ENCODE data around the gene SFRP5. TPM values are rescaled to one million over a fixed set of nuclear protein-coding genes. Genes with fewer than 3 reads are reported as not detected.
A peak's percentile ranks its signal among the peaks of the same experiment; 100 is the strongest.

Gene SFRP5
- total and polyA plus RNA-seq, 2 of the 4 experiments (the other 2 are of a cell fraction) = not detected

GRCh38 chr10:97780841-97781617, 9.2 kb upstream of the SFRP5 start:
- Histone ChIP-seq H2AFZ (replicated peaks; ENCODE audit: low read length, poor library complexity) (no peak overlapping the region), H4K8ac (ENCODE audit: low read depth in 2 of 2, low read length in 2 of 2) (no peak overlapping the region), H3K14ac (replicated peaks; ENCODE audit: low read depth, low read length) (no peak overlapping the region), H2BK5ac (ENCODE audit: low read depth, low read length, poor library complexity, severe bottlenecking) (no peak overlapping the region), H4K5ac (ENCODE audit: low read depth, low read length) (no peak overlapping the region), H2BK120ac (ENCODE audit: low read depth, low read length) (no peak overlapping the region), H3K9me3 (ENCODE audit: control insufficient read depth, insufficient read depth, low read length) (no peaks in the 10 kb centered on the region), H3K79me1 (ENCODE audit: low read depth in 1 of 2, low read length in 2 of 2) (no peaks in the 10 kb centered on the region), H3K36me3 (ENCODE audit: control insufficient read depth, insufficient read depth, low read length) (no peaks in the 10 kb centered on the region), H3K56ac (ENCODE audit: extremely low read depth, insufficient read depth, low read length) (no peak overlapping the region), H3K4ac (ENCODE audit: low read depth, low read length) (no peak overlapping the region), H3K4me2 (ENCODE audit: low read depth, low read length) (no peak overlapping the region), H4K91ac (ENCODE audit: insufficient read depth, low read depth, low read length) (no peak overlapping the region), H3K9me1 (ENCODE audit: insufficient read depth, low read length) (no peaks in the 10 kb centered on the region), H2AK9ac (replicated peaks; ENCODE audit: low read depth, low read length, poor library complexity) (no peak overlapping the region), H2AK5ac (ENCODE audit: low read depth, low read length) (no peak overlapping the region), H3K18ac (ENCODE audit: low read depth, low read length) (no peak overlapping the region), H3K4me1 (ENCODE audit: control insufficient read depth, insufficient read depth, low read length) (no peaks in the 10 kb centered on the region), H2BK20ac (ENCODE audit: low read depth, low read length) (no peak overlapping the region), H3K4me3 (ENCODE audit: insufficient read depth, low read depth, low read length) (no peak overlapping the region), H3K23ac (ENCODE audit: low read depth, low read length) (no peak overlapping the region), H4K20me1 (ENCODE audit: insufficient read depth, low read length) (no peaks in the 10 kb centered on the region), H3K9ac (ENCODE audit: low read depth, low read length) (no peak overlapping the region), H2BK15ac (ENCODE audit: low read depth, low read length) (no peak overlapping the region), H3K27ac (ENCODE audit: insufficient read depth, low read length) (no peak overlapping the region), H3K27me3 (ENCODE audit: control insufficient read depth, insufficient read depth, low read length) (peaks cover 48% of the 10 kb centered on the region)
- dilution Hi-C loops (cut with HindIII; ENCODE audit: low sequenced_read_pairs, unreplicated experiment) = no loop called here
- in situ Hi-C loops (cut with MboI; ENCODE audit: low sequenced_read_pairs) = loop anchor here (25.0 kb wide), 1 partner anchor 256 kb away; the partner anchor contains the start of gene CRTAC1
- WGBS, 2 experiments (ENCODE audit: extremely low coverage in 2 of 2, insufficient read length in 1 of 2) = 0% methylated on average over 2 of the region's 7 CpGs; no CpG with 5 or more reads in 1 of the 2 experiments
- TF ChIP-seq BHLHE40 (IDR thresholded peaks at IDR 0.05; ENCODE audit: low read depth, low read length) (no peak), CTCF (conservative IDR thresholded peaks at IDR 0.05; ENCODE audit: low read depth, low read length) (no peak), CHD1 (IDR thresholded peaks at IDR 0.05; ENCODE audit: low read depth, low read length) (no peak), RFX5 (IDR thresholded peaks at IDR 0.05; ENCODE audit: low read depth, low read length) (no peak), MXI1 (IDR thresholded peaks at IDR 0.05; ENCODE audit: borderline replicate concordance, low read depth, low read length) (no peak), POLR2A (IDR thresholded peaks at IDR 0.05; ENCODE audit: low read depth, low read length) (no peak), SMC3 (IDR thresholded peaks at IDR 0.05; ENCODE audit: low read depth, low read length) (no peak), MAZ (IDR thresholded peaks at IDR 0.05; ENCODE audit: borderline replicate concordance, low read depth, low read length) (no peak), RAD21 (IDR thresholded peaks at IDR 0.05; ENCODE audit: low read length) (no peak), RCOR1 (IDR thresholded peaks at IDR 0.05; ENCODE audit: insufficient replicate concordance, low read length) (no peak), NFE2L2 (IDR thresholded peaks at IDR 0.05; ENCODE audit: low read depth, low read length) (no peak), CEBPB (IDR thresholded peaks at IDR 0.05; ENCODE audit: low read depth, low read length) (no peak), FOS (IDR thresholded peaks at IDR 0.05; ENCODE audit: low read depth, low read length) (no peak), MAFK (IDR thresholded peaks at IDR 0.05; ENCODE audit: low read depth, low read length) (no peak)
- TF ChIP-seq, protein P1, sequence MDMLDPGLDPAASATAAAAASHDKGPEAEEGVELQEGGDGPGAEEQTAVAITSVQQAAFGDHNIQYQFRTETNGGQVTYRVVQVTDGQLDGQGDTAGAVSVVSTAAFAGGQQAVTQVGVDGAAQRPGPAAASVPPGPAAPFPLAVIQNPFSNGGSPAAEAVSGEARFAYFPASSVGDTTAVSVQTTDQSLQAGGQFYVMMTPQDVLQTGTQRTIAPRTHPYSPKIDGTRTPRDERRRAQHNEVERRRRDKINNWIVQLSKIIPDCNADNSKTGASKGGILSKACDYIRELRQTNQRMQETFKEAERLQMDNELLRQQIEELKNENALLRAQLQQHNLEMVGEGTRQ (IDR thresholded peaks at IDR 0.05; ENCODE audit: low read depth, low read length) = no peak
- TF ChIP-seq, protein P2, sequence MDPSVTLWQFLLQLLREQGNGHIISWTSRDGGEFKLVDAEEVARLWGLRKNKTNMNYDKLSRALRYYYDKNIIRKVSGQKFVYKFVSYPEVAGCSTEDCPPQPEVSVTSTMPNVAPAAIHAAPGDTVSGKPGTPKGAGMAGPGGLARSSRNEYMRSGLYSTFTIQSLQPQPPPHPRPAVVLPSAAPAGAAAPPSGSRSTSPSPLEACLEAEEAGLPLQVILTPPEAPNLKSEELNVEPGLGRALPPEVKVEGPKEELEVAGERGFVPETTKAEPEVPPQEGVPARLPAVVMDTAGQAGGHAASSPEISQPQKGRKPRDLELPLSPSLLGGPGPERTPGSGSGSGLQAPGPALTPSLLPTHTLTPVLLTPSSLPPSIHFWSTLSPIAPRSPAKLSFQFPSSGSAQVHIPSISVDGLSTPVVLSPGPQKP (IDR thresholded peaks at IDR 0.05; ENCODE audit: borderline replicate concordance, low read depth, low read length) = no peak
- peak; percentile 24 for ATAC-seq (ENCODE audit: low read depth)
- ChIA-PET CTCF (no interaction called here), POLR2A (ENCODE audit: unreplicated experiment) (no interaction called here)
- intact Hi-C loops (cut with micrococcal nuclease) = no loop called here
- no TSS peak for BruUV-seq (replicated peaks)
- DNase-seq = no peak

Measured in IMR-90 (cell line).